ENCODE measurements around the gene HRCT1. TPM values are rescaled to one million over a fixed set of nuclear protein-coding genes. Genes with fewer than 3 reads are reported as not detected.

HRCT1 gene
- total RNA-seq, 1 experiment from 2014 or later, result 0.32 TPM

DNA sequence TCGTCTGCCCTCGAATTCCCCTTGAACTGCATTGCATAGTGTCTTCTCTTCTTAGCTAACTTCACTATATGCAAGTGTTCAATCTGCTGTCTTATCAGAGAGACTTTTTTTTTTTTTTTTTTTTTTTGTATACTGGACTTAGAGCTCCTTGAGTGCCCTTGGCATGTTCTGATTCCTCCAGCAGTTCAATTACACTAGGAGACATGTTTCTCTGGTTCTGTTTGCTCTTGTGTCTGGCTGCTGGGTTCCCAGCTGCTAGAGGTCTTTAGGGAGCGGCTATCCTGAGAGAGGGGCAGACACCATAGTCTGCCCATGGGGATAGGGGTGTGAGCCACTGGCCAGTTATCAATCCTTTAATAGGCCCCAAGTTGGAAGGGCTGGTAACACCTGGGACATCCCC, 38.8 kb downstream of the HRCT1 start:
- no peak overlapping the region for H3K27ac ChIP-seq (ENCODE audit: low read depth, low read length)
- H3K4me2 ChIP-seq (ENCODE audit: low read length), result peak overlapping the region; percentile 81
- DNase-seq (ENCODE audit: low read depth, low spot score), result no peak
- peak overlapping the region; percentile 36 for H3K9ac ChIP-seq (ENCODE audit: low read length)
- no TSS peak for BruUV-seq (replicated peaks)
- ChIA-PET CTCF (interaction anchor here (0.8 to 3.1 kb wide), 10 partner anchors 9 to 119 kb away, joined by 3 to 32 read pairs (median 5); partner anchors contain the start of gene OR2S2), POLR2A (interaction anchor here (0.6 to 1.8 kb wide), 4 partner anchors 10 to 821 kb away, joined by 3 to 4 read pairs (median 3); no protein-coding TSS in a partner anchor), RAD21 (ENCODE audit: low non-redundant PET in 1 of 2, low total read pairs in 2 of 2, uncharacterized antibody in 2 of 2, unreplicated experiment in 2 of 2) (interaction anchor here in 1 of 2 experiments (2.0 kb wide), 1 partner anchor 33 kb away, joined by 6 read pairs; no protein-coding TSS in a partner anchor)
- intact Hi-C loops (cut with micrococcal nuclease), result no loop called here
- ATAC-seq, result no peak
- no peaks in the 10 kb centered on the region for H4K20me1 ChIP-seq (ENCODE audit: insufficient read depth)
- no peaks in the 10 kb centered on the region for H3K27me3 ChIP-seq (ENCODE audit: insufficient read depth, low read length)
- no peaks in the 10 kb centered on the region for H3K9me3 ChIP-seq (ENCODE audit: control insufficient read depth in 1 of 2, insufficient read depth in 1 of 2, low read depth in 1 of 2, low read length in 2 of 2)
- H2AFZ ChIP-seq (ENCODE audit: low read depth, low read length, poor library complexity, severe bottlenecking), result no peak overlapping the region
- no peaks in the 10 kb centered on the region for H3K79me2 ChIP-seq (ENCODE audit: insufficient read depth, low read length)
- TF ChIP-seq CEBPB (IDR thresholded peaks at IDR 0.05; ENCODE audit: low read depth) (no peak), EGR1 (IDR thresholded peaks at IDR 0.05; ENCODE audit: low read depth) (no peak), SRF (IDR thresholded peaks at IDR 0.05; ENCODE audit: low read depth) (no peak), ELF1 (IDR thresholded peaks at IDR 0.05; ENCODE audit: borderline replicate concordance, low read depth) (no peak), EZH2 (IDR thresholded peaks at IDR 0.05) (no peak), POLR2AphosphoS5 (IDR thresholded peaks at IDR 0.05; ENCODE audit: low read depth, low read length) (no peak), TCF7L2 (IDR thresholded peaks at IDR 0.05; ENCODE audit: borderline replicate concordance, extremely low read depth, insufficient read depth, insufficient read length) (no peak), ZNF274 (IDR thresholded peaks at IDR 0.05; ENCODE audit: low read depth, low read length) (no peak), SP1 (IDR thresholded peaks at IDR 0.05; ENCODE audit: low read depth) (no peak), ZFX (IDR thresholded peaks at IDR 0.05) (no peak), FOSL1 (IDR thresholded peaks at IDR 0.05; ENCODE audit: low read depth) (no peak), SIN3A (IDR thresholded peaks at IDR 0.05; ENCODE audit: low read depth) (no peak), CTCF (IDR thresholded peaks at IDR 0.05 in 2 of 3, conservative IDR thresholded peaks at IDR 0.05 in 1 of 3; ENCODE audit: borderline replicate concordance in 1 of 3, insufficient read depth in 1 of 3, low read depth in 2 of 3, low read length in 2 of 3) (no peak)
- TF ChIP-seq, protein P1, sequence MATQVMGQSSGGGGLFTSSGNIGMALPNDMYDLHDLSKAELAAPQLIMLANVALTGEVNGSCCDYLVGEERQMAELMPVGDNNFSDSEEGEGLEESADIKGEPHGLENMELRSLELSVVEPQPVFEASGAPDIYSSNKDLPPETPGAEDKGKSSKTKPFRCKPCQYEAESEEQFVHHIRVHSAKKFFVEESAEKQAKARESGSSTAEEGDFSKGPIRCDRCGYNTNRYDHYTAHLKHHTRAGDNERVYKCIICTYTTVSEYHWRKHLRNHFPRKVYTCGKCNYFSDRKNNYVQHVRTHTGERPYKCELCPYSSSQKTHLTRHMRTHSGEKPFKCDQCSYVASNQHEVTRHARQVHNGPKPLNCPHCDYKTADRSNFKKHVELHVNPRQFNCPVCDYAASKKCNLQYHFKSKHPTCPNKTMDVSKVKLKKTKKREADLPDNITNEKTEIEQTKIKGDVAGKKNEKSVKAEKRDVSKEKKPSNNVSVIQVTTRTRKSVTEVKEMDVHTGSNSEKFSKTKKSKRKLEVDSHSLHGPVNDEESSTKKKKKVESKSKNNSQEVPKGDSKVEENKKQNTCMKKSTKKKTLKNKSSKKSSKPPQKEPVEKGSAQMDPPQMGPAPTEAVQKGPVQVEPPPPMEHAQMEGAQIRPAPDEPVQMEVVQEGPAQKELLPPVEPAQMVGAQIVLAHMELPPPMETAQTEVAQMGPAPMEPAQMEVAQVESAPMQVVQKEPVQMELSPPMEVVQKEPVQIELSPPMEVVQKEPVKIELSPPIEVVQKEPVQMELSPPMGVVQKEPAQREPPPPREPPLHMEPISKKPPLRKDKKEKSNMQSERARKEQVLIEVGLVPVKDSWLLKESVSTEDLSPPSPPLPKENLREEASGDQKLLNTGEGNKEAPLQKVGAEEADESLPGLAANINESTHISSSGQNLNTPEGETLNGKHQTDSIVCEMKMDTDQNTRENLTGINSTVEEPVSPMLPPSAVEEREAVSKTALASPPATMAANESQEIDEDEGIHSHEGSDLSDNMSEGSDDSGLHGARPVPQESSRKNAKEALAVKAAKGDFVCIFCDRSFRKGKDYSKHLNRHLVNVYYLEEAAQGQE (IDR thresholded peaks at IDR 0.05; ENCODE audit: low read depth), result no peak
- TF ChIP-seq, protein P2, sequence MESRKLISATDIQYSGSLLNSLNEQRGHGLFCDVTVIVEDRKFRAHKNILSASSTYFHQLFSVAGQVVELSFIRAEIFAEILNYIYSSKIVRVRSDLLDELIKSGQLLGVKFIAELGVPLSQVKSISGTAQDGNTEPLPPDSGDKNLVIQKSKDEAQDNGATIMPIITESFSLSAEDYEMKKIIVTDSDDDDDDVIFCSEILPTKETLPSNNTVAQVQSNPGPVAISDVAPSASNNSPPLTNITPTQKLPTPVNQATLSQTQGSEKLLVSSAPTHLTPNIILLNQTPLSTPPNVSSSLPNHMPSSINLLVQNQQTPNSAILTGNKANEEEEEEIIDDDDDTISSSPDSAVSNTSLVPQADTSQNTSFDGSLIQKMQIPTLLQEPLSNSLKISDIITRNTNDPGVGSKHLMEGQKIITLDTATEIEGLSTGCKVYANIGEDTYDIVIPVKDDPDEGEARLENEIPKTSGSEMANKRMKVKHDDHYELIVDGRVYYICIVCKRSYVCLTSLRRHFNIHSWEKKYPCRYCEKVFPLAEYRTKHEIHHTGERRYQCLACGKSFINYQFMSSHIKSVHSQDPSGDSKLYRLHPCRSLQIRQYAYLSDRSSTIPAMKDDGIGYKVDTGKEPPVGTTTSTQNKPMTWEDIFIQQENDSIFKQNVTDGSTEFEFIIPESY (IDR thresholded peaks at IDR 0.05; ENCODE audit: extremely low read depth, insufficient replicate concordance, low read length), result no peak
- H3K9me2 ChIP-seq (ENCODE audit: insufficient read depth), result no peaks in the 10 kb centered on the region
- peaks cover 9 to 27% of the 10 kb centered on the region in 2 experiments; a peak in 3 of 4 replicates for H3K4me1 ChIP-seq (ENCODE audit: control insufficient read depth in 1 of 2, insufficient read depth in 2 of 2, low read length in 2 of 2)
- peak overlapping the region; percentile 54 to 61; a peak in 3 of 4 replicates for H3K4me3 ChIP-seq (replicated peaks in 1 of 2; ENCODE audit: low read depth in 1 of 2, low read length in 2 of 2)
- no peaks in the 10 kb centered on the region for H3K36me3 ChIP-seq (ENCODE audit: control insufficient read depth in 1 of 2, insufficient read depth in 2 of 2, low read length in 2 of 2)

All from HCT116 (cell line).